GM12872 (cell line): ENCODE data around the gene SLC15A4.

Experiments
- CTCF ChIP-seq: IDR thresholded peaks from 3 replicates; pipeline ENCODE4 v1.5.1; 2011; ENCODE audit warnings: low read depth, mild to moderate bottlenecking, low read length, moderate library complexity; ENCODE audit not compliant: insufficient read depth

The SLC15A4 gene

GRCh38 chr12:128820253-128820652 lies 3.5 kb downstream of the SLC15A4 start:
- TF ChIP-seq CTCF: no peak

- TF ChIP-seq CTCF: no peak
Observed at GRCh38 chr12:128819293-128820144, 4.2 kb downstream of the SLC15A4 start.

GRCh38 chr12:128818065-128819022 lies 5.4 kb downstream of the SLC15A4 start:
- TF ChIP-seq CTCF: no peak

GRCh38 chr12:128817111-128818015 lies 6.4 kb downstream of the SLC15A4 start:
- TF ChIP-seq CTCF: no peak

- TF ChIP-seq CTCF: no peak
Observed at GRCh38 chr12:128816643-128816920, 7.2 kb downstream of the SLC15A4 start.

- no peak for TF ChIP-seq CTCF
Observed at GRCh38 chr12:128815779-128816642, 7.7 kb downstream of the SLC15A4 start.
